HepG2 (cell line): ENCODE data around the gene APLF. TPM values are rescaled to one million over a fixed set of nuclear protein-coding genes. Genes with fewer than 3 reads are reported as not detected.

Experiments
- ATAC-seq: fragments of 200-7000 bp; cut with Tn5 transposase; 3 replicates; pipeline ENCODE4 v1.9.1; 2020; ENCODE audit warnings: mild to moderate bottlenecking, moderate library complexity
- BruUV-seq: library from RNA; stranded (reverse); fragments of 400-500 nt; replicated peaks from 2 replicates; lab custom pipeline; 2021; lab: Mats Ljungman, UMichigan
- CTCF ChIA-PET: fragments of 300-600 bp; formaldehyde crosslinking; extraction: SDS; loops from one replicate; lab custom pipeline; 2021; ENCODE audit warnings: low total read pairs, inconsistent platforms, low intra/inter-chr PET ratio; lab: Yijun Ruan, JAX
- POLR2A ChIA-PET: fragments of 350-600 bp; sonication (Branson Sonifier 250); formaldehyde crosslinking; loops from one replicate; lab custom pipeline; 2020; ENCODE audit warnings: antibody characterized with exemption, inconsistent platforms; lab: Yijun Ruan, JAX
- DNase-seq: peaks from one replicate; pipeline ENCODE4 v3.0.0-alpha.2; 2015; ENCODE audit warnings: low spot score
- FAIRE-seq: peaks from 3 replicates; lab custom pipeline; 2011; peaks lifted over from hg19 to GRCh38; lab: Jason Lieb, UNC
- H2AFZ ChIP-seq: one replicate; pipeline ENCODE4 v1.6.1; 2011; ENCODE audit warnings: low read length, inconsistent platforms
- H3K27ac ChIP-seq: fragments of 300-600 bp; 3 replicates; pipeline ENCODE4 v1.8.0; 2011; ENCODE audit warnings: mixed run types, mild to moderate bottlenecking, mixed read lengths, low read length, inconsistent platforms; ENCODE audit not compliant: insufficient read depth; ENCODE audit errors: extremely low read length
- H3K27me3 ChIP-seq, 2 experiments: fragments of 200-600 bp in 1 of 2; 2 replicates in 1 of 2; 3 replicates in 1 of 2; pipeline versions ENCODE4 v1.6.0 to v1.8.0; 2011; ENCODE audit warnings: low read length in 2 of 2, mild to moderate bottlenecking in 2 of 2, moderate library complexity in 2 of 2, inconsistent platforms in 1 of 2; ENCODE audit not compliant: insufficient read depth in 2 of 2, control insufficient read depth in 1 of 2
- H3K36me3 ChIP-seq, 2 experiments: fragments of 200-600 bp in 1 of 2; replicated peaks in 1 of 2; 2 replicates in 1 of 2; 3 replicates in 1 of 2; pipeline versions ENCODE4 v1.5.1 to v1.8.0; 2011; ENCODE audit warnings: low read length in 2 of 2, inconsistent platforms in 1 of 2; ENCODE audit not compliant: insufficient read depth in 2 of 2, control insufficient read depth in 1 of 2
- H3K4me1 ChIP-seq: 2 replicates; pipeline ENCODE4 v1.5.1; 2012; ENCODE audit warnings: low read length, inconsistent platforms; ENCODE audit not compliant: insufficient read depth
- H3K4me2 ChIP-seq: 2 replicates; pipeline ENCODE4 v1.6.0; 2011; ENCODE audit warnings: low read depth, low read length, inconsistent platforms
- H3K4me3 ChIP-seq, 3 experiments: fragments of 200-600 bp in 1 of 3; sonication (generic), shearing (Covaris generic) in 1 of 3; replicated peaks in 1 of 3; 2 replicates each; pipeline ENCODE4 v1.5.1; 2011 to 2016; ENCODE audit warnings: low read length in 3 of 3, inconsistent platforms in 2 of 3, low read depth in 2 of 3, mild to moderate bottlenecking in 2 of 3, control low read depth in 1 of 3, mixed read lengths in 1 of 3; ENCODE audit not compliant: insufficient read depth in 1 of 3
- H3K79me2 ChIP-seq: one replicate; pipeline ENCODE4 v1.6.1; 2011; ENCODE audit warnings: low read length, inconsistent platforms; ENCODE audit not compliant: insufficient read depth
- H3K9ac ChIP-seq: 2 replicates; pipeline ENCODE4 v1.6.0; 2011; ENCODE audit warnings: mild to moderate bottlenecking, low read depth, low read length, inconsistent platforms; ENCODE audit not compliant: insufficient read depth
- H3K9me3 ChIP-seq: 2 replicates; pipeline ENCODE4 v1.5.1; 2012; ENCODE audit warnings: mild to moderate bottlenecking, low read length
- H4K20me1 ChIP-seq: 2 replicates; pipeline ENCODE4 v1.6.0; 2011; ENCODE audit warnings: inconsistent platforms, mild to moderate bottlenecking, low read length, moderate library complexity; ENCODE audit not compliant: insufficient read depth
- CAMTA2 ChIP-seq: sonication (generic); formaldehyde crosslinking; IDR thresholded peaks from 2 replicates; pipeline ENCODE4 v1.4.0; 2020; ENCODE audit warnings: mild to moderate bottlenecking, missing genetic modification reagents, borderline replicate concordance
- FOXO1 ChIP-seq: sonication (generic); formaldehyde crosslinking; IDR thresholded peaks from 2 replicates; pipeline ENCODE4 v1.4.0; 2020; ENCODE audit warnings: missing genetic modification reagents
- JARID2 ChIP-seq: sonication (generic); formaldehyde crosslinking; IDR thresholded peaks from 2 replicates; pipeline ENCODE4 v1.8.1; 2023; ENCODE audit warnings: missing genetic modification reagents, inconsistent platforms; ENCODE audit not compliant: insufficient replicate concordance
- KDM5B ChIP-seq: sonication (generic); formaldehyde crosslinking; IDR thresholded peaks from 2 replicates; pipeline ENCODE4 v1.4.0; 2020; ENCODE audit warnings: missing genetic modification reagents, mild to moderate bottlenecking, borderline replicate concordance
- KLF13 ChIP-seq: sonication (generic); formaldehyde crosslinking; IDR thresholded peaks from 2 replicates; pipeline ENCODE4 v1.4.0; 2020; ENCODE audit warnings: mild to moderate bottlenecking, missing genetic modification reagents
- KLF9 ChIP-seq: IDR thresholded peaks from 2 replicates; pipeline ENCODE4 v1.6.1; 2016; ENCODE audit warnings: low read depth
- MTF2 ChIP-seq: sonication (generic); formaldehyde crosslinking; IDR thresholded peaks from 2 replicates; pipeline ENCODE4 v1.5.0; 2020; ENCODE audit warnings: missing genetic modification reagents, borderline replicate concordance
- REST ChIP-seq, 2 experiments: IDR thresholded peaks; 2 replicates each; pipeline ENCODE4 v1.6.1; 2011 to 2012; ENCODE audit warnings: low read length in 2 of 2, borderline replicate concordance in 1 of 2, low read depth in 1 of 2, mild to moderate bottlenecking in 1 of 2, moderate library complexity in 1 of 2
- SPEN ChIP-seq: sonication (generic); formaldehyde crosslinking; IDR thresholded peaks from 2 replicates; pipeline ENCODE4 v1.5.1; 2020; ENCODE audit warnings: low read depth, mild to moderate bottlenecking, missing genetic modification reagents
- ZFAT ChIP-seq: sonication (generic); formaldehyde crosslinking; conservative IDR thresholded peaks from 2 replicates; pipeline ENCODE4 v1.8.1; 2023; ENCODE audit warnings: missing genetic modification reagents, inconsistent platforms
- ZFP90 ChIP-seq: sonication (generic); formaldehyde crosslinking; IDR thresholded peaks from 2 replicates; pipeline ENCODE4 v1.8.0; 2022; ENCODE audit warnings: missing genetic modification reagents, mild to moderate bottlenecking, inconsistent platforms, borderline replicate concordance
- ZNF572 ChIP-seq: sonication (generic); formaldehyde crosslinking; IDR thresholded peaks from 2 replicates; pipeline ENCODE4 v1.5.1; 2020; ENCODE audit warnings: mild to moderate bottlenecking, missing genetic modification reagents
- ZNF687 ChIP-seq: sonication (generic); formaldehyde crosslinking; IDR thresholded peaks from 2 replicates; pipeline ENCODE4 v1.5.1; 2020; ENCODE audit warnings: mild to moderate bottlenecking, missing genetic modification reagents, moderate library complexity
- ZNF720 ChIP-seq: sonication (generic); formaldehyde crosslinking; IDR thresholded peaks from 2 replicates; pipeline ENCODE4 v1.4.0; 2020; ENCODE audit warnings: missing genetic modification reagents
- ZNF773 ChIP-seq: sonication (generic); formaldehyde crosslinking; IDR thresholded peaks from 2 replicates; pipeline ENCODE4 v1.4.0; 2020; ENCODE audit warnings: missing genetic modification reagents, borderline replicate concordance
- WGBS: methylation state at CpG from one replicate; pipeline ENCODE4 v1.1.6; 2017; ENCODE audit warnings: low lambda C conversion rate; 5-methylcytosine and 5-hydroxymethylcytosine counted together
- in situ Hi-C: cut with HindIII; loops from 2 replicates; pipeline ENCODE4 v1.10.0; 2017; ENCODE audit warnings: low pct_unique_long_range_greater_than_20kb; ENCODE audit not compliant: extremely low pct_ligation_motif_present
- intact Hi-C: fragments of 100-400 bp; cut with micrococcal nuclease; formaldehyde crosslinking; loops from one replicate; pipeline ENCODE4 v1.10.0; 2022; ENCODE audit not compliant: unreplicated experiment
- polyA plus RNA-seq, 8 experiments: library from polyadenylated mRNA; depleted of rRNA in 3 of 8; stranded (reverse) in 7 of 8; unstranded in 1 of 8; fragments of >200 nt; fragmentation: Illumina TruSeq in 4 of 8; extraction: Trizol in 4 of 8; gene quantifications; 2 replicates each; pipeline versions ENCODE4 v1.2.1 to v1.2.3, GENCODE V29; 2011 to 2016; ENCODE audit warnings: low read depth in 4 of 8, missing spikeins in 1 of 8, mixed read lengths in 1 of 8; ENCODE audit not compliant: insufficient read depth in 1 of 8
- total RNA-seq, 5 experiments: library from RNA; depleted of rRNA; stranded (reverse); fragments of >200 nt; fragmentation: Illumina TruSeq; extraction: Trizol; gene quantifications; 2 replicates each; pipeline ENCODE4 v1.2.3, GENCODE V29; 2016; ENCODE audit warnings: low read depth in 1 of 5

APLF gene
- total and polyA plus RNA-seq, 2 of the 13 experiments (the other 11 are each of a cell fraction or from before 2014, with no cell fraction given), result 0.45 to 2.2 TPM

DNA sequence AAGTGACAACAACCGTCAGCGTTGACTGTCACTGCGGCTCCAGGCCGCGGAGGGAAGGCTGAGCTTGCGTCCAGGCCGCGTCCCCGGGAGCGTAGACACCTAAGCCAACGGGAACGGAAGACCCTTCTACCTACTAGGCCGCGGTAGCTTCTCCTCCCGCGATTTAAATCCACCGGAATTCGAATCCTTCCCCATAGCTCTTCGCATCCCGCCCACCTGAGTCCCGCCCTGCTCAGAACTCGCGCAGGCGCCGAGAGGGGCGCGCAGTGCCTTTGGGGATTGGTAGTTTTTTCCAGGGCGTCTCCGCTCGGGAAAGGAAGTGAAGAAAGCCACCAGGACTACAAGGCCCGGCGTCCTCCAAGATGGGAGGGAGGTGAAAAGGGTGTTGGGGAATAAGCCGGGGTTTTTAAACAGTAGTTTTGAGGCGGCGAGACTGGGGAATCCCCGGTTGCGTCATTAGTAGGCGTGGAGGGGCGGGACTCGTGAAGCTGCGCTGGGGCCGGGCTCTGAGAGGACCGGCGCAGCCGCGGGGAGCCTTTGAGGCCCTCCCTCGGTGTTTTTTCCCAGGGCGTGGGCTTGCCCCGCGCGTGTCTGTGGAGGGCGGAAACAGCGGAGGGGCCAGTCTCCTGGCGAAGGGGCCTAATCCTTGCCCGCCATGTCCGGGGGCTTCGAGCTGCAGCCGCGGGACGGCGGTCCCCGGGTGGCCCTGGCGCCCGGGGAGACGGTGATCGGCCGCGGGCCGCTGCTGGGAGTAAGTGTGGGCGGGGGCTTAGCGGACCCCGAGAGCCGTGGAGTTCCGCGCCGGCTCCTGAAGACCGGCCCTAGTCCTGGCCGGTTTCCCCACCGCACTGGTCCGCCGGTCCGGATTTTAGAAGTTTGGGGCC is at the start of gene APLF, which contains the start of gene FBXO48 (continued):
- peak; percentile 81 for TF ChIP-seq SPEN (CRISPR knock-in tag)
- no peak for TF ChIP-seq JARID2
- peak; percentile 65 for TF ChIP-seq FOXO1 (CRISPR knock-in tag)
- no peak for TF ChIP-seq ZNF720 (CRISPR knock-in tag)
- TF ChIP-seq KDM5B (CRISPR knock-in tag), result peak; percentile 84; the same call in 1 of the 2 replicates

- no TSS peak for BruUV-seq
- no peak for DNase-seq
- Histone ChIP-seq H3K27ac (no peak overlapping the region), H4K20me1 (no peaks in the 10 kb centered on the region), H2AFZ (no peak overlapping the region), H3K4me3 (no peak overlapping the region), H3K9ac (no peak overlapping the region), H3K9me3 (no peaks in the 10 kb centered on the region), H3K4me1 (no peaks in the 10 kb centered on the region), H3K27me3 (peaks cover 0 to 27% of the 10 kb centered on the region in 2 experiments; a peak in 3 of 5 replicates), H3K4me2 (no peak overlapping the region), H3K36me3 (no peaks in the 10 kb centered on the region), H3K79me2 (no peaks in the 10 kb centered on the region)
- 0% methylated on average over 1 of the region's 1 CpG for WGBS
- in situ Hi-C loops (no loop called here), intact Hi-C loops (no loop called here)
- ChIA-PET CTCF (no interaction called here), POLR2A (no interaction called here)
- no peak for FAIRE-seq
- no peak for ATAC-seq
- TF ChIP-seq ZFP90 (CRISPR knock-in tag), result no peak
- TF ChIP-seq ZNF687 (CRISPR knock-in tag), result no peak
- TF ChIP-seq CAMTA2, result no peak
- no peak for TF ChIP-seq KLF13
- TF ChIP-seq KLF9 (CRISPR knock-in tag), result no peak
- no peak for TF ChIP-seq REST (IDR thresholded peaks at IDR 0.05; ENCODE audit: borderline replicate concordance in 1 of 2, low read depth in 1 of 2, low read length in 2 of 2)
- no peak for TF ChIP-seq ZNF773 (CRISPR knock-in tag)
- TF ChIP-seq ZNF572, result no peak
- no peak for TF ChIP-seq MTF2 (CRISPR knock-in tag)
- TF ChIP-seq ZFAT (CRISPR knock-in tag), result no peak
Measured at GRCh38 chr2:68417926-68418325, 49.5 kb upstream of the APLF start.
